Measurements from ENCODE around the gene COTL1. TPM values are rescaled to one million over a fixed set of nuclear protein-coding genes. Genes with fewer than 3 reads are reported as not detected.

COTL1 gene
- total and polyA plus RNA-seq, 12 donors, result 20.1 to 93.8 (median 54.3) TPM

DNA sequence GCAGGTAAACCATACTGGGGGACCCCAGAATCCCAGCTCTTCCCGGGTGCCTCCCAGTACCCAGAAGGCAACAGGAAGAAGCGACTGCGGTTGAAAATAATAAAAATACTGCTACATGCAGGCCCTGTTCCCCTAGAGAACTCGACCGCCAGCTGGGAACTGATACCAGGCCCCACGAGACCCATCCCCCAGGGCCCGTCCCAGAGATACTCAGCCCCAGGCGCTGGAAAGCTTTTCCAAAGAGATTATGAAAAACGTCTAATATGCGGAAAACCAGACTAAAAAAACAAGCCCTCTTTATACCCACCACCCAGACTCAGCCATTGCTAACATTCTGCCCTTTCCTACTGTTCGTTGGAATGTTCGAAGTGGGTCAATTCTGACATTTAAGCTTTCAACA lies 100.5 kb downstream of the COTL1 start:
- Histone ChIP-seq H3K36me3 (replicated peaks in 1 of 2) (no peaks in the 10 kb centered on the region), H3K9me3 (replicated peaks in 1 of 3) (no peaks in the 10 kb centered on the region), H3K27ac (no peak overlapping the region), H3K4me3 (no peak overlapping the region), H3K4me1 (replicated peaks in 1 of 2) (no peaks in the 10 kb centered on the region), H3K27me3 (no peaks in the 10 kb centered on the region)
- intact Hi-C loops (cut with DNase I), result no loop called here
- DNase-seq, result no peak
- TF ChIP-seq, protein P1, sequence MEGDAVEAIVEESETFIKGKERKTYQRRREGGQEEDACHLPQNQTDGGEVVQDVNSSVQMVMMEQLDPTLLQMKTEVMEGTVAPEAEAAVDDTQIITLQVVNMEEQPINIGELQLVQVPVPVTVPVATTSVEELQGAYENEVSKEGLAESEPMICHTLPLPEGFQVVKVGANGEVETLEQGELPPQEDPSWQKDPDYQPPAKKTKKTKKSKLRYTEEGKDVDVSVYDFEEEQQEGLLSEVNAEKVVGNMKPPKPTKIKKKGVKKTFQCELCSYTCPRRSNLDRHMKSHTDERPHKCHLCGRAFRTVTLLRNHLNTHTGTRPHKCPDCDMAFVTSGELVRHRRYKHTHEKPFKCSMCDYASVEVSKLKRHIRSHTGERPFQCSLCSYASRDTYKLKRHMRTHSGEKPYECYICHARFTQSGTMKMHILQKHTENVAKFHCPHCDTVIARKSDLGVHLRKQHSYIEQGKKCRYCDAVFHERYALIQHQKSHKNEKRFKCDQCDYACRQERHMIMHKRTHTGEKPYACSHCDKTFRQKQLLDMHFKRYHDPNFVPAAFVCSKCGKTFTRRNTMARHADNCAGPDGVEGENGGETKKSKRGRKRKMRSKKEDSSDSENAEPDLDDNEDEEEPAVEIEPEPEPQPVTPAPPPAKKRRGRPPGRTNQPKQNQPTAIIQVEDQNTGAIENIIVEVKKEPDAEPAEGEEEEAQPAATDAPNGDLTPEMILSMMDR (IDR thresholded peaks at IDR 0.05), result no peak
- TF ChIP-seq POLR2A (IDR thresholded peaks at IDR 0.05), result no peak
- 74 to 87% (median 84%) methylated on average over 12 of the region's 12 CpGs for WGBS, 4 donors

Other genes starting within 250 kb of the COTL1 start
- gene ATP2C2, start 249.5 kb downstream of the COTL1 start, total RNA-seq, result 1 to 10 TPM in 1 of 9 donors, under 1 TPM in 6, not detected in 2; 0.42 to 2.2 (median 0.61) TPM
- under 1 TPM; 0.07 to 0.40 (median 0.35) TPM for gene ATP2C2, start 249.5 kb downstream of the COTL1 start, polyA plus RNA-seq
- gene MEAK7, start 113.4 kb downstream of the COTL1 start, total RNA-seq, result 10 to 100 TPM in 3 of 9 donors, 1 to 10 TPM in 6; 3.6 to 14.1 (median 7.6) TPM
- 1 to 10 TPM; 3.8 to 4.2 (median 4.2) TPM for gene MEAK7, start 113.4 kb downstream of the COTL1 start, polyA plus RNA-seq
- gene KLHL36, start 30.4 kb upstream of the COTL1 start, total RNA-seq, result 10 to 100 TPM; 29.1 to 81.6 (median 57.2) TPM
- gene KLHL36, start 30.4 kb upstream of the COTL1 start, polyA plus RNA-seq, result 10 to 100 TPM; 10.7 to 25.2 (median 22.8) TPM
- gene USP10, start 81.9 kb upstream of the COTL1 start, total RNA-seq, result 100 to 1,000 TPM in 1 of 9 donors, 10 to 100 TPM in 8; 38.5 to 110 (median 63.1) TPM
- 100 to 1,000 TPM in 1 of 3 donors, 10 to 100 TPM in 2; 16.2 to 154 (median 18.2) TPM for gene USP10, start 81.9 kb upstream of the COTL1 start, polyA plus RNA-seq
- gene CRISPLD2, start 201.9 kb upstream of the COTL1 start, total RNA-seq, result 100 to 1,000 TPM in 3 of 9 donors, 10 to 100 TPM in 5, 1 to 10 TPM in 1; 2.1 to 362 (median 77.2) TPM
- 10 to 100 TPM; 21.0 to 43.8 (median 42.1) TPM for gene CRISPLD2, start 201.9 kb upstream of the COTL1 start, polyA plus RNA-seq

Data from adrenal gland (tissue), 12 donors.